Mucosa of descending colon (tissue), 3 donors: ENCODE results near the gene ACTL7A. TPM values are rescaled to one million over a fixed set of nuclear protein-coding genes. Genes with fewer than 3 reads are reported as not detected.

Experiments
- ATAC-seq: fragments of 200-7000 bp; cut with Tn5 transposase; one replicate; pipeline ENCODE4 v1.9.1; 2020; ENCODE audit warnings: mild to moderate bottlenecking, moderate library complexity
- DNase-seq, 3 donors: peaks; one replicate each; pipeline ENCODE4 v3.0.0-alpha.2; 2020
- H3K36me3 ChIP-seq: fragments of 200-600 bp; one replicate; pipeline ENCODE4 v1.8.0; 2021; ENCODE audit warnings: low read depth, mild to moderate bottlenecking
- H3K4me1 ChIP-seq: fragments of 200-600 bp; one replicate; pipeline ENCODE4 v1.8.0; 2021; ENCODE audit warnings: low read depth, mild to moderate bottlenecking
- H3K4me3 ChIP-seq: fragments of 200-600 bp; one replicate; pipeline ENCODE4 v1.8.0; 2021; ENCODE audit warnings: mild to moderate bottlenecking
- H3K9me3 ChIP-seq: fragments of 200-600 bp; one replicate; pipeline ENCODE4 v1.8.0; 2021; ENCODE audit warnings: mild to moderate bottlenecking
- intact Hi-C, 2 donors: fragments of 100-400 bp; cut with DNase I in 1 of 2; cut with micrococcal nuclease in 1 of 2; formaldehyde crosslinking; loops; one replicate each; pipeline versions ENCODE4 v1.11.0 to v1.11.1; 2022; cut with DNase I, micrococcal nuclease
- total RNA-seq, 3 donors: library from RNA; stranded (reverse); fragmentation: NEBNext Ultra II Directional in 2 of 3; extraction: Animal tissue kit (Norgen Biotek cat#: 25700) in 2 of 3; gene quantifications; one replicate each; pipeline versions ENCODE4 v1.2.1 to v1.2.4, GENCODE V29; 2021 to 2023
- TF ChIP-seq, protein P1 (sequence below): fragments of 200-600 bp; IDR thresholded peaks from one replicate; pipeline ENCODE4 v1.8.0; 2022; ENCODE audit warnings: antibody characterized with exemption, mild to moderate bottlenecking
- donor health status: DM: no; HTN: no; CAD: no; lungs with moderate emphysema.
- donor health status: DM: no; HTN: no; CAD: no.
- donor health status: DM: no; HTN: yes; CAD: no.

The ACTL7A gene
- total RNA-seq, 3 donors from 2014 or later: not detected

DNA sequence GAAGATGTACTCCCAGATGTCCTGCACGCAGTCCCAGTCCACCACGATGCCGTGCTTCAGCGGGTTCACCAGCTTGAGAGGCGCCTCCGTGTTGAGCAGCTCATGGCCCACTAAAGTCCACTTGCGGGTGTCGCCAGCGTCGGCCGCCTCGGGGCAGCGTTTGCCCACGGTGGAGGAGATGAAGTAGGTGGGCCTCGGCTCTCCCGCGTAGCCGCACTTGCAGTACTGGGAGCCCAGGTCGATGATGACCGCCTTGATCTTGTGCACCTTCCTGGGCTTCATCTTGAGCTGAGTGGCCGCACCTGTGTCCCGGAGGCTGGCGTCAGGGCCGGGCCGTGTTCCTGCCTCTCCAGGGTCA lies 6.6 kb upstream of the ACTL7A start:
- intact Hi-C loops: no loop called here
- TF ChIP-seq, protein P1, sequence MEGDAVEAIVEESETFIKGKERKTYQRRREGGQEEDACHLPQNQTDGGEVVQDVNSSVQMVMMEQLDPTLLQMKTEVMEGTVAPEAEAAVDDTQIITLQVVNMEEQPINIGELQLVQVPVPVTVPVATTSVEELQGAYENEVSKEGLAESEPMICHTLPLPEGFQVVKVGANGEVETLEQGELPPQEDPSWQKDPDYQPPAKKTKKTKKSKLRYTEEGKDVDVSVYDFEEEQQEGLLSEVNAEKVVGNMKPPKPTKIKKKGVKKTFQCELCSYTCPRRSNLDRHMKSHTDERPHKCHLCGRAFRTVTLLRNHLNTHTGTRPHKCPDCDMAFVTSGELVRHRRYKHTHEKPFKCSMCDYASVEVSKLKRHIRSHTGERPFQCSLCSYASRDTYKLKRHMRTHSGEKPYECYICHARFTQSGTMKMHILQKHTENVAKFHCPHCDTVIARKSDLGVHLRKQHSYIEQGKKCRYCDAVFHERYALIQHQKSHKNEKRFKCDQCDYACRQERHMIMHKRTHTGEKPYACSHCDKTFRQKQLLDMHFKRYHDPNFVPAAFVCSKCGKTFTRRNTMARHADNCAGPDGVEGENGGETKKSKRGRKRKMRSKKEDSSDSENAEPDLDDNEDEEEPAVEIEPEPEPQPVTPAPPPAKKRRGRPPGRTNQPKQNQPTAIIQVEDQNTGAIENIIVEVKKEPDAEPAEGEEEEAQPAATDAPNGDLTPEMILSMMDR: no peak
- DNase-seq (no peak), ATAC-seq (no peak)
- Histone ChIP-seq H3K4me3 (no peak overlapping the region), H3K4me1 (no peaks in the 10 kb centered on the region), H3K9me3 (no peaks in the 10 kb centered on the region), H3K36me3 (no peaks in the 10 kb centered on the region)

DNA sequence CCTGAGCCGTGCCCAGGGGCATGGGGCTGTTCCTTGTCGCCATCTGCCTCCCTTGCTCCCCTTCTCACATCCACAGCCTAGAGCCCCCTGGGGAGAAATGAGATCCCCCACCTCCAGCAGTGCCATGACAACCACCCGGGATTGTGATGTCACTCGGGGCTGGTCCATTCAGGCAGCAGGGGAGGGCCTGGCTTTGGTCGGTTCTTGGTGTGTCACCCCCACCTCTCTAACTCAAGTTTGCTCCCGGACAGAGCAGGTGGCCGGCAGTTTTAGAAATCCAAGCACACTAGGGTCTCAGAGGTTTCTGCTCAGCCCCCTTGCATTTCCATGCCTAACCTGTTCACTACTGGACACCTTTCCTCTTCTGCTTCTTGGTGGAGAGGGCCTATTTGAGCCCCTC lies 6.2 kb upstream of the ACTL7A start, which contains the start of gene ACTL7B:
Gene ACTL7B, minus strand, starts transcription at position 99 of the 400 bp plus-strand sequence. Its CDS starts 56 bp downstream, at position 43.
- TF ChIP-seq, protein P1: no peak
- H3K36me3 ChIP-seq: no peaks in the 10 kb centered on the region
- intact Hi-C loops: no loop called here
- DNase-seq (no peak), ATAC-seq (no peak)
- H3K4me3 ChIP-seq: no peak within 1 kb of the TSS
- no peaks in the 10 kb centered on the region for H3K9me3 ChIP-seq
- no peaks in the 10 kb centered on the region for H3K4me1 ChIP-seq

DNA sequence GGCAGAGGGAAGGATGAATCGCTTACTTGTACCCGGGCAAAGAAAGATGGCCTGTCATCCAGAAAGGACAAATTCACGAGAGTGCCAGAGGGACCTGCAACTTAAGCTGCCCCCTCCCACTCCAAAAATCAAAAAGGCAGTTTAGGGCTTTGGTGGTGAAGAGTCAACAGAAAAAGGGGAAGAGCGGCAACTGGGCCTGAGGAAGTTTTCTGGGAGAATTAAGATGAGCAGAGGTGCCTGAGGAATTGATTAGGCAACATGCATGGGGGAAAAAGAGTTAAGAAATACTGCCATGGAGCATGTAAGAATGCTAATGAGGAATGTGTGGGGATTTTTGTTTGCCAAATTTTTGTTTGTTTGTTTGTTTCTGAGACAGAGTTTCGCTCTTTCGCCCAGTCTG lies 4.5 kb upstream of the ACTL7A start:
- ATAC-seq: no peak
- intact Hi-C loops: no loop called here

DNA sequence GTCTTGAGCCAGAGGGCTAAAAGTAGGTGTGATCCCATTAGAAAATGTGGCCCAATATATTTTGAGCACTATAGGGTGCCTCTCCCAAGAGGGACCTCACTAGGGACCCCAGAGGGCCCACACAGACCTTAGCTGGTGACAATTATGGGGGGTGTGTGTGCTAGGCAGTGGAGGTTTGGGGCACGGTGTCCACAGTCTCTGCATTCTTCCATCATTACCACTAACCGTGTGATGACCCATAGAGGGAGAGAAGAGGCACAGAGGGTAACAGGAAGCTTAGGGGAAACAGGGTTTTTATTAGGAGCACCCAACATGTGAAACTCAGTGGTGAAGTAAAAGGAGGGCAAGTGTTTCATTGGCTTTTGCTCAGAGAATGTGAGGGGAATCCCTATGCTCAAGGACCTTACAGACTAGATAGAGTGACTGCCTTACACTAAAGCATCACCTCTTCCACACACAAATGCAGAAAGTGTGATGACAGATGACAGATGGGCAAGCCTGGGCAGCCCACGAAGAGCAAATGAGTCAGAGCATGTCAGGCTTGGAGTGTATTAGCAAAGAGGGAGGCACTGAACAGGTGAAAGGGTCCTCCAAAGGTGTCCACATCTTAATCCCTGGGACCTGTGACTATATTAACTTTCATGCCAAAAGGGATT lies 2.5 kb upstream of the ACTL7A start:
- intact Hi-C loops: no loop called here
- no peaks in the 10 kb centered on the region for H3K4me1 ChIP-seq
- ATAC-seq (no peak), DNase-seq (no peak)
- no peaks in the 10 kb centered on the region for H3K36me3 ChIP-seq
- TF ChIP-seq, protein P1: no peak
- H3K4me3 ChIP-seq: no peak overlapping the region
- H3K9me3 ChIP-seq: no peaks in the 10 kb centered on the region

More for the DNA sequence above, 4.5 kb upstream of the ACTL7A start:
- TF ChIP-seq, protein P1: no peak
- Histone ChIP-seq H3K4me3 (no peak overlapping the region), H3K4me1 (no peaks in the 10 kb centered on the region), H3K9me3 (no peaks in the 10 kb centered on the region), H3K36me3 (no peaks in the 10 kb centered on the region)
- no peak for DNase-seq

DNA sequence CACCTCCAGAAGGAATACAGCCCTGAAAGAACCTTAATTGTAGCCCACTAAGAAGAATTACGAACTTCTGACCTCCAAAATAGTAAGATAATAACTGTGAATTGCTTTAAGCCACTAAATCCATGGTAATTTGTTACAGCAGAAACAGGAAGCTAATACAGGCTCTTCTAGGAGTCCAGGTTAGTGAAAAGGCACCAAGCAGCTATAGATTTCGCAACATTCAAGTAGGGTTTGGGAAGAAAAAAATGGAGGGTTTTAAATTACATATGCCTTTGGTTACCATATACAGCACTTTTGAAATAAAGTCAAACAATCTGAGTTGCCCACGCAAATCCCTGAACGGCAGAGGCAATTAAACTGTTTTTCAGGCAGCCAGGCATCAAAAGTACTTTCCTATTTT lies 1.7 kb upstream of the ACTL7A start:
- no peak for ATAC-seq
- Histone ChIP-seq H3K4me1 (no peaks in the 10 kb centered on the region), H3K36me3 (no peaks in the 10 kb centered on the region), H3K4me3 (no peak overlapping the region), H3K9me3 (no peaks in the 10 kb centered on the region)
- TF ChIP-seq, protein P1: no peak
- intact Hi-C loops: no loop called here
- DNase-seq: no peak

DNA sequence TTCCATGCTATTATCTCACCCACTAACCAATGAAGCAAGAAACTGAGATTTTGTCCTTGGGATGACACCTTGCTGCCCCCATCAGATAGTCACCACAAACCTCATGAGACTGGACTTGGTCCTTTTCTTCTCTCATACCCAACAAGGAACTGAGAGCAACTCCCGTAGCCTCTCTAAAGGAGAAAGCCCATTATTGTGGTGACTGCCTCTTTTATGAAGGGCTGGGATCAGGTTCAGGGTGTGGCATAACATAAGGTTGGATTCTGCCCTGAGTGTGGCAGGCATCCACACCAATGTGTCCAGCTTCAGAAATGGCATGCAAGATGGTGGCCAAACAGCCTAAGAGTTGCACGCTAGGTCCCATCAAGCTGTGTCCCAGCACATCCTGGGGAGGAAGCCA lies 1.3 kb upstream of the ACTL7A start:
- ATAC-seq: peak; percentile 51
- intact Hi-C loops: no loop called here
- TF ChIP-seq, protein P1: no peak

More for the DNA sequence above, 1.3 kb upstream of the ACTL7A start:
- H3K4me1 ChIP-seq: no peaks in the 10 kb centered on the region
- DNase-seq: no peak
- H3K4me3 ChIP-seq: no peak overlapping the region
- H3K9me3 ChIP-seq: no peaks in the 10 kb centered on the region
- no peaks in the 10 kb centered on the region for H3K36me3 ChIP-seq
